Retina (tissue), 1 donor: ENCODE results near the gene PLCB4.

Experiments
- DNase-seq: peaks from one replicate; pipeline ENCODE4 v3.0.0-alpha.2; 2016

The PLCB4 gene

GRCh38 chr20:9180481-9181257, 111.8 kb downstream of the PLCB4 start:
- DNase-seq, result no peak

GRCh38 chr20:9185511-9185910, 116.6 kb downstream of the PLCB4 start:
- DNase-seq, result no peak

- DNase-seq, result no peak
Measured at GRCh38 chr20:9186396-9186795, 117.5 kb downstream of the PLCB4 start.

GRCh38 chr20:9195031-9195430, 126.1 kb downstream of the PLCB4 start:
- DNase-seq, result no peak

GRCh38 chr20:9196110-9196509, 127.2 kb downstream of the PLCB4 start:
- DNase-seq, result no peak

GRCh38 chr20:9198460-9198859, 129.6 kb downstream of the PLCB4 start:
- DNase-seq, result no peak

GRCh38 chr20:9200196-9200595, 131.3 kb downstream of the PLCB4 start:
- no peak for DNase-seq

GRCh38 chr20:9200620-9201019, 131.7 kb downstream of the PLCB4 start:
- no peak for DNase-seq

- DNase-seq, result no peak
Measured at GRCh38 chr20:9202420-9203080, 133.7 kb downstream of the PLCB4 start.

- DNase-seq, result no peak
Measured at GRCh38 chr20:9203081-9203447, 134.2 kb downstream of the PLCB4 start.

GRCh38 chr20:9204979-9205378, 136.1 kb downstream of the PLCB4 start:
- no peak for DNase-seq

- DNase-seq, result no peak
Measured at GRCh38 chr20:9206486-9206885, 137.6 kb downstream of the PLCB4 start.

GRCh38 chr20:9207253-9207652, 138.4 kb downstream of the PLCB4 start:
- DNase-seq, result no peak

- no peak for DNase-seq
Measured at GRCh38 chr20:9210356-9210755, 141.5 kb downstream of the PLCB4 start.

GRCh38 chr20:9211016-9211760, 142.3 kb downstream of the PLCB4 start:
- no peak for DNase-seq

GRCh38 chr20:9212735-9213134, 143.8 kb downstream of the PLCB4 start:
- no peak for DNase-seq

- no peak for DNase-seq
Measured at GRCh38 chr20:9214685-9215084, 145.8 kb downstream of the PLCB4 start.

GRCh38 chr20:9215539-9215938, 146.7 kb downstream of the PLCB4 start:
- DNase-seq, result no peak

- no peak for DNase-seq
Measured at GRCh38 chr20:9218531-9218961, 149.7 kb downstream of the PLCB4 start.

GRCh38 chr20:9220874-9221547, 152.1 kb downstream of the PLCB4 start:
- peak; percentile 13 for DNase-seq

GRCh38 chr20:9223296-9223695, 154.4 kb downstream of the PLCB4 start:
- no peak for DNase-seq

GRCh38 chr20:9225879-9226278, 157.0 kb downstream of the PLCB4 start:
- DNase-seq, result no peak

GRCh38 chr20:9227896-9228615, 159.2 kb downstream of the PLCB4 start:
- DNase-seq, result no peak
